ENCODE data around the gene KLHDC7B. TPM values are rescaled to one million over a fixed set of nuclear protein-coding genes. Genes with fewer than 3 reads are reported as not detected.

KLHDC7B gene
- total and polyA plus RNA-seq, 2 experiments from 2014 or later, result 0.75 to 1.7 TPM

DNA sequence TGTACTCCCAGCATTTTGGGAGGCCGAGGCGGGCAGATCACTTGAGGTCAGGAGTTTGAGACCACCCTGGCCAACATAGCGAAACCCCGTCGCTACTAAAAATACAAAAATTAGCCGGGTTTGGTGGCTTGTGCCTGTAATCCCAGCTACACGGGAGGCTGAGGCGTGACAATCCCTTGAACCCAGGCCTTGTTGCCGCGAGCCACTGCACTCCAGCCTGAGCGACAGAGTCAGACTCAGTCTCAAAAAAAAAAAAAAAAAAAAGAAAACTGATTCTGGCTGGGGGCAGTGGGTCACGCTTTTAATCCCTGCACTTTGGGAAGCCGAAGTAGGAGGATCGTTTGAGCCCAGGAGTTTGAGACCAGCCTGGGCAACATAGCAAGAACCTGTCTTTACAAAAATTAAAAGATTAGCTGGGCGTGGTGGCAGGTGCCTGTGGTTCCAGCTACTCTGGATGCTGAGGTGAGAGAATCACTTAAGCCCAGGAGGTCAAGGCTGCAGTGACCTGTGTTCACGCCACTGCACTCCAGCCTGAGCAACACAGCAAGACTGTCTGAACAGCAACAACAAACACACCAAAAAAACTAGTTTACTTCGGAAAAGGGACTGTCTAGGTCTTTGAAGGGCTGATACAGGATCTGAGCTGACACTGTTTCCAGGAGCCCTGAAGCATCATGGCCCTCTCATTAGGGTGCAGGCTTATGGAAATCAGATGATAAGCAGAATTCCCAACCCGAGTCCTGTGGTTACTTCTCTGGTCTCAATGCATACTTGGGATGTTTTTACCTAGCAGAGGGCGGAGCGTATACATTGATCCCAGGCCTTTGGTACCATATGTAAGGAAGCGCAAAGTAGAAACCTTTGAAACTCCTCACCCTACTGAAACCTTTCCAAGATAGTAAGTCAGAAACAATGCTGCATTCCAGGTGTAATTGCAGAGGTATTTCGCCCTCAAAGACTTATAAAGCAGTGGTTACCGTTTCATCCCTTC lies 38.7 kb downstream of the KLHDC7B start:
- Histone ChIP-seq H3K27me3 (no peaks in the 10 kb centered on the region), H3K9me2 (replicated peaks; ENCODE audit: insufficient read depth) (no peaks in the 10 kb centered on the region), H4K20me1 (ENCODE audit: insufficient read depth, poor library complexity, severe bottlenecking) (no peaks in the 10 kb centered on the region), H3K79me2 (peaks cover 18% of the 10 kb centered on the region), H3K9me3 (ENCODE audit: low read depth) (no peaks in the 10 kb centered on the region), H2AFZ (no peak overlapping the region), H3K4me3 (no peak overlapping the region), H3K4me1 (ENCODE audit: insufficient read depth) (peaks cover 13% of the 10 kb centered on the region), H3K4me2 (peak overlapping the region; percentile 81), H3K27ac (no peak overlapping the region), H3K36me3 (replicated peaks; ENCODE audit: insufficient read depth, low read depth) (no peaks in the 10 kb centered on the region)
- TF ChIP-seq, protein P1, sequence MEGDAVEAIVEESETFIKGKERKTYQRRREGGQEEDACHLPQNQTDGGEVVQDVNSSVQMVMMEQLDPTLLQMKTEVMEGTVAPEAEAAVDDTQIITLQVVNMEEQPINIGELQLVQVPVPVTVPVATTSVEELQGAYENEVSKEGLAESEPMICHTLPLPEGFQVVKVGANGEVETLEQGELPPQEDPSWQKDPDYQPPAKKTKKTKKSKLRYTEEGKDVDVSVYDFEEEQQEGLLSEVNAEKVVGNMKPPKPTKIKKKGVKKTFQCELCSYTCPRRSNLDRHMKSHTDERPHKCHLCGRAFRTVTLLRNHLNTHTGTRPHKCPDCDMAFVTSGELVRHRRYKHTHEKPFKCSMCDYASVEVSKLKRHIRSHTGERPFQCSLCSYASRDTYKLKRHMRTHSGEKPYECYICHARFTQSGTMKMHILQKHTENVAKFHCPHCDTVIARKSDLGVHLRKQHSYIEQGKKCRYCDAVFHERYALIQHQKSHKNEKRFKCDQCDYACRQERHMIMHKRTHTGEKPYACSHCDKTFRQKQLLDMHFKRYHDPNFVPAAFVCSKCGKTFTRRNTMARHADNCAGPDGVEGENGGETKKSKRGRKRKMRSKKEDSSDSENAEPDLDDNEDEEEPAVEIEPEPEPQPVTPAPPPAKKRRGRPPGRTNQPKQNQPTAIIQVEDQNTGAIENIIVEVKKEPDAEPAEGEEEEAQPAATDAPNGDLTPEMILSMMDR (IDR thresholded peaks at IDR 0.05; ENCODE audit: poor library complexity), result no peak
- TF ChIP-seq EZH2phosphoT487 (IDR thresholded peaks at IDR 0.05; ENCODE audit: low read depth, severe bottlenecking, unreplicated experiment), result no peak
- no peak for TF ChIP-seq EZH2 (IDR thresholded peaks at IDR 0.05; ENCODE audit: borderline replicate concordance)
- 90% methylated on average over 21 of the region's 23 CpGs for WGBS (ENCODE audit: low lambda C conversion rate, missing lambda C conversion rate)
- DNase-seq (ENCODE audit: low spot score), result no peak

DNA sequence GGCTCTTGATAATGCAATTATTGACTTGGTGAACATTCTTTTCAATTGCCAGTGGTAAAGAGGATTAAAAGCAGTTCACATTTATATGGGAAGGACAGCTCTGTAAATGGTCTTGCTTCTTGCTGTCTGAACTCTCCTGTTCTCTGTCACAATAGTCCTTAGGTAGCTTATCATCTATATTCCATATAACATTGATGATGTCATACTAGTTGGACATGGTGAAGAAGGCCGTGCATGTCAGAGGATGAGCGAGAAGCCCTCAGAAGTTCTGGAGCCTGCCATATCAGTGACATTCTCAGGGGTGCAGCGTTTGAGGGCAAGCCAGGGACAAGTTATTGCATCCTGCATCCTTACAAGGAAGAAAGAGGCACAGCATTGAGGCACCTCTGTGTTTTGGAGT lies 39.5 kb downstream of the KLHDC7B start:
- no peak overlapping the region for H3K27ac ChIP-seq
- no peak overlapping the region for H3K4me3 ChIP-seq
- H3K36me3 ChIP-seq (replicated peaks; ENCODE audit: insufficient read depth, low read depth), result no peaks in the 10 kb centered on the region
- no peaks in the 10 kb centered on the region for H3K27me3 ChIP-seq
- no peaks in the 10 kb centered on the region for H3K9me3 ChIP-seq (ENCODE audit: low read depth)
- no peaks in the 10 kb centered on the region for H3K9me2 ChIP-seq (replicated peaks; ENCODE audit: insufficient read depth)
- no peaks in the 10 kb centered on the region for H4K20me1 ChIP-seq (ENCODE audit: insufficient read depth, poor library complexity, severe bottlenecking)
- DNase-seq (ENCODE audit: low spot score), result no peak
- H3K4me2 ChIP-seq, result no peak overlapping the region
- TF ChIP-seq EZH2phosphoT487 (IDR thresholded peaks at IDR 0.05; ENCODE audit: low read depth, severe bottlenecking, unreplicated experiment) (no peak), EZH2 (IDR thresholded peaks at IDR 0.05; ENCODE audit: borderline replicate concordance) (no peak)
- TF ChIP-seq, protein P1 (IDR thresholded peaks at IDR 0.05; ENCODE audit: poor library complexity), result no peak
- no peak overlapping the region for H2AFZ ChIP-seq
- 95% methylated on average over 3 of the region's 3 CpGs for WGBS (ENCODE audit: low lambda C conversion rate, missing lambda C conversion rate)
- peaks cover 13% of the 10 kb centered on the region for H3K4me1 ChIP-seq (ENCODE audit: insufficient read depth)
- peaks cover 18% of the 10 kb centered on the region for H3K79me2 ChIP-seq

DNA sequence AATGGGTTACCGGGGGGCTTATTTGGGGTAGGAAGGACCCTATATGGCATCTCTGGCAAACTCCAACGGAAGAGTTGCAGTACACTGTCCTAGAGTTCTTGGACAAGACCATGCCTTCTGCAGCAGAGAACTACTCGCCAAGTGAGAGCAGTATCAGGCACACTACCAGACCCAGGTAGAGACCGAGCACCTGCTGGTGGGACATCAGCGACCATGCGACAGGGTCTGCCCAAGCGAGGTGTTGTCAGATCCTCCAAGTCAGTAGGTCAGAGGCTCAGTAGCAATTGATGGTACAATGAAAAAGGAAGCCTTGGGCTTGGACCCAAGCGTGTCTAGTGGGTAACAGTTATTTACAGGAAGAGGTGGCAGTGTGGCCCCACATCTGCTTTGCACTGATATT lies 40.1 kb downstream of the KLHDC7B start:
- Histone ChIP-seq H3K4me3 (no peak overlapping the region), H3K4me1 (ENCODE audit: insufficient read depth) (peaks cover 13% of the 10 kb centered on the region), H3K4me2 (no peak overlapping the region), H3K9me3 (ENCODE audit: low read depth) (no peaks in the 10 kb centered on the region), H3K27ac (no peak overlapping the region), H4K20me1 (ENCODE audit: insufficient read depth, poor library complexity, severe bottlenecking) (no peaks in the 10 kb centered on the region), H3K27me3 (no peaks in the 10 kb centered on the region), H3K36me3 (replicated peaks; ENCODE audit: insufficient read depth, low read depth) (no peaks in the 10 kb centered on the region), H2AFZ (no peak overlapping the region), H3K79me2 (peaks cover 18% of the 10 kb centered on the region), H3K9me2 (replicated peaks; ENCODE audit: insufficient read depth) (no peaks in the 10 kb centered on the region)
- no peak for DNase-seq (ENCODE audit: low spot score)
- 92% methylated on average over 8 of the region's 8 CpGs for whole genome bisulfite sequencing (ENCODE audit: low lambda C conversion rate, missing lambda C conversion rate)
- TF ChIP-seq EZH2phosphoT487 (IDR thresholded peaks at IDR 0.05; ENCODE audit: low read depth, severe bottlenecking, unreplicated experiment) (no peak), EZH2 (IDR thresholded peaks at IDR 0.05; ENCODE audit: borderline replicate concordance) (no peak)
- TF ChIP-seq, protein P1 (IDR thresholded peaks at IDR 0.05; ENCODE audit: poor library complexity), result no peak

Data from hepatocyte (in vitro differentiated cells).